Smooth muscle cell (in vitro differentiated cells): ENCODE measurements around the gene TPX2. TPM values are rescaled to one million over a fixed set of nuclear protein-coding genes. Genes with fewer than 3 reads are reported as not detected.

Source experiments
- DNase-seq: peaks from one replicate; lab custom pipeline; 2025; ENCODE audit not compliant: unreplicated experiment; lab: John Stamatoyannopoulos, UW
- H2AFZ ChIP-seq: fragments of 200-600 bp; sonication (generic); 2 replicates; pipeline ENCODE4 v1.6.0; 2016; ENCODE audit warnings: antibody characterized with exemption, low read depth, mild to moderate bottlenecking
- H3F3A ChIP-seq: fragments of 200-600 bp; sonication (generic); 2 replicates; pipeline ENCODE4 v1.6.0; 2017; ENCODE audit warnings: antibody characterized with exemption, low read depth
- H3K27ac ChIP-seq: fragments of 200-600 bp; sonication (generic); 2 replicates; pipeline ENCODE4 v1.5.1; 2016; ENCODE audit warnings: low read depth, mild to moderate bottlenecking
- H3K27me3 ChIP-seq: fragments of 200-600 bp; sonication (generic); 2 replicates; pipeline ENCODE4 v1.6.1; 2016; ENCODE audit warnings: low read depth, mild to moderate bottlenecking
- H3K36me3 ChIP-seq: fragments of 200-600 bp; sonication (generic); 2 replicates; pipeline ENCODE4 v1.5.1; 2016; ENCODE audit warnings: low read depth
- H3K4me1 ChIP-seq: fragments of 200-600 bp; sonication (generic); 2 replicates; pipeline ENCODE4 v1.5.1; 2016; ENCODE audit warnings: low read depth
- H3K4me2 ChIP-seq: fragments of 200-600 bp; sonication (generic); 2 replicates; pipeline ENCODE4 v1.6.0; 2016; ENCODE audit warnings: mild to moderate bottlenecking
- H3K4me3 ChIP-seq: fragments of 200-600 bp; sonication (generic); 2 replicates; pipeline ENCODE4 v1.5.1; 2016; ENCODE audit warnings: mild to moderate bottlenecking
- H3K79me2 ChIP-seq: fragments of 200-600 bp; sonication (generic); 2 replicates; pipeline ENCODE4 v1.6.0; 2016; ENCODE audit warnings: low read depth, mild to moderate bottlenecking
- H3K9ac ChIP-seq: fragments of 200-600 bp; sonication (generic); 2 replicates; pipeline ENCODE4 v1.6.0; 2016; ENCODE audit warnings: low read depth
- H3K9me3 ChIP-seq: fragments of 200-600 bp; sonication (generic); replicated peaks from 2 replicates; pipeline ENCODE4 v1.5.1; 2016; ENCODE audit warnings: low read depth
- H4K20me1 ChIP-seq: fragments of 200-600 bp; sonication (generic); 2 replicates; pipeline ENCODE4 v1.6.0; 2016; ENCODE audit warnings: low read depth
- CTCF ChIP-seq: fragments of 200-600 bp; sonication (generic); IDR thresholded peaks from 2 replicates; pipeline ENCODE4 v1.5.1; 2017; ENCODE audit warnings: borderline replicate concordance, mild to moderate bottlenecking, antibody characterized with exemption; ENCODE audit not compliant: insufficient read depth, poor library complexity, severe bottlenecking
- WGBS: methylation state at CpG from one replicate; pipeline ENCODE4 v1.1.7; 2016; ENCODE audit warnings: low lambda C conversion rate; 5-methylcytosine and 5-hydroxymethylcytosine counted together
- polyA plus RNA-seq: library from polyadenylated mRNA; unstranded; fragments of >200 nt; fragmentation: Nextera tagmentation; extraction: Ambion mirVana; gene quantifications from 2 replicates; pipeline ENCODE4 v1.2.1, GENCODE V29; 2016
- total RNA-seq: library from RNA; depleted of rRNA; stranded (reverse); fragments of >200 nt; gene quantifications from 2 replicates; pipeline ENCODE4 v1.2.3, GENCODE V29; 2014

TPX2 gene
- total and polyA plus RNA-seq, 2 experiments from 2014 or later: 21.7 to 24.5 TPM

DNA sequence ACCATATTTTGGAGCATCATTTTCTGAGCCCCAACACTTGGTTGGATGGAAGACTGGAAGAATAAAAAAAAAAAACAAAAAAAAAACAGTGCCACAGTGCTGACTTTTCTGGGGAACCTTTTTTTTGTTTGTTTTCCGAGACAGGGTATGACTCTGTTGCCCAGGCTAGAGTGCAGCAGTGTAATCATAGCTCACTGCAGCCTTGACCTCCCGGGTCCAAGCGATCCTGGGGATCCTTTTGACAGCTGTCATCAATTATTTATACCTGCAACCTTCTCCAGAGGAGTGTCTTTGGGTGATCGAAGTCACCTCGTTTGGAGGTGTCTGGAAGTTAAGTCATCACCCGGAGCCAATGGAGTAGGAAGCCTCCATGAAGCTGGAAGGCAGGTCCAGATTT is 7.8 kb upstream of the TPX2 start:
- no peak overlapping the region for H3K27ac ChIP-seq
- no peak for DNase-seq
- H3K4me3 ChIP-seq: no peak overlapping the region
- WGBS: 93% methylated on average over 6 of the region's 6 CpGs
- no peaks in the 10 kb centered on the region for H4K20me1 ChIP-seq
- TF ChIP-seq CTCF: no peak
- no peaks in the 10 kb centered on the region for H3K9me3 ChIP-seq
- no peak overlapping the region for H3K9ac ChIP-seq
- no peaks in the 10 kb centered on the region for H3K79me2 ChIP-seq
- no peaks in the 10 kb centered on the region for H3K4me1 ChIP-seq
- H3K4me2 ChIP-seq: peak overlapping the region; percentile 10
- no peaks in the 10 kb centered on the region for H3K36me3 ChIP-seq
- H2AFZ ChIP-seq: peak overlapping the region; percentile 14
- peaks cover 7% of the 10 kb centered on the region for H3F3A ChIP-seq
- no peaks in the 10 kb centered on the region for H3K27me3 ChIP-seq

GRCh38 chr20:31739550-31739977 is 474 bp downstream of the TPX2 start:
- Histone ChIP-seq H4K20me1 (no peaks in the 10 kb centered on the region), H3K27ac (peak overlapping the region; percentile 52), H3K4me3 (peak overlapping the region; percentile 77), H2AFZ (peak overlapping the region; percentile 93), H3K79me2 (peaks cover 49% of the 10 kb centered on the region), H3K9me3 (no peaks in the 10 kb centered on the region), H3K27me3 (no peaks in the 10 kb centered on the region), H3K4me1 (peaks cover 11% of the 10 kb centered on the region), H3K36me3 (no peaks in the 10 kb centered on the region), H3K9ac (peak overlapping the region; percentile 72), H3F3A (no peaks in the 10 kb centered on the region), H3K4me2 (peak overlapping the region; percentile 94)
- TF ChIP-seq CTCF: no peak
- WGBS: under 1% methylated on average over 11 of the region's 11 CpGs
- DNase-seq: no peak

DNA sequence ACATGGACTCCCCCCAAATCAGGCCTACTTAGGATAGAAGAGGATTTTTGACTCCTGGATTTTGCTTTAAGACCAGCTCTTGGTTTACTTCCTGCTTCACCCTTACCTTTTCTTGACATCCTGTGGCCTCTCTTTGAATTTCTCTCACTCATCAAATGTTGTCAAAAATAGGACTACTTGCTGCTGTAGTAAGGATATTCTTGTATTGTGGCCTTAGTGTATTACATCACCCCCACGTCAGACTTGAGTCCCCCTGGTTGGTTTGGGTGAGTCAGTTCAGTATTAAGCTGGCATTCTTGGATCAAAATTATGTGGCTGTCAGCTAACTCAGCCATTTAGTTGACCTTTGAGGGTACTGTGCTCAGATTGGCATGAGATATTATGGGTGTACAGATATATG is 1.1 kb downstream of the TPX2 start:
- no peak for TF ChIP-seq CTCF
- peak overlapping the region; percentile 93 for H2AFZ ChIP-seq
- no peaks in the 10 kb centered on the region for H4K20me1 ChIP-seq
- H3K27me3 ChIP-seq: no peaks in the 10 kb centered on the region
- H3K9me3 ChIP-seq: no peaks in the 10 kb centered on the region
- peaks cover 55% of the 10 kb centered on the region for H3K79me2 ChIP-seq
- peak overlapping the region; percentile 77 for H3K4me3 ChIP-seq
- WGBS: 9% methylated on average over 1 of the region's 1 CpG
- no peaks in the 10 kb centered on the region for H3F3A ChIP-seq
- no peaks in the 10 kb centered on the region for H3K36me3 ChIP-seq
- peak overlapping the region; percentile 10 for H3K9ac ChIP-seq
- H3K27ac ChIP-seq: peak overlapping the region; percentile 52
- H3K4me1 ChIP-seq: peaks cover 11% of the 10 kb centered on the region
- no peak for DNase-seq
- H3K4me2 ChIP-seq: peak overlapping the region; percentile 94

DNA sequence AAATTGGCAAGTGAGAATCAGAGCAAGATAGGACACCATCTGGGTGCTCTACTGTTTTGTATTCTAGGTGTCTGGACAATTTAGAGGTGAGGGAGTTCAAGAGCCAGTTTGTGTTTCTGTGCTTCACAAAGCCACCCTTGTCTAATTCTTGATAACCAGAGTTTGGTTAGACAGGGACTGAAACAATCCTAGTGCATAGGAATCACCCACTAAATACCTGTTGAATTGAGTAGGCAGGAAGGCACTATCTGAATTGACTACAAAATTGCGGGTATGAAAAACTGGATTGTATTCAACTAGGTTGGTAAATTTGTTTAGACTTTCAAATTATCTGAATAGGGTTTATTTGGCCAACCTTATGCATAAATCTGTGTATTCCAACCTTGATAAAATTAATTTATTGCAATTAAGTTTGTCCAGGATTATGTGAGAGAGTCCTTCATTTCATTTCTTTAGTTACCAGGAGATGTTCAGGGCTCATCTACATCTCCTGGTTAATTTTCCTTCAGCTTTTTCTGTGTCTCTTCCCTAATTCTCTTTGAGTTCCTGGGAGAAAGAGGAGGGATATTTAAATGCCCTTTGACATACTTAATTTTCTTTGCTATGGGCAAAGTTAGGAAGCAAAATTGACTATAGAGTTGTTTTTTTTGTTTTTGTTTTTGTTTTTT is 1.7 kb downstream of the TPX2 start:
- Histone ChIP-seq H3K27ac (no peak overlapping the region), H3K4me3 (peak overlapping the region; percentile 77)

More for the DNA sequence above, 1.7 kb downstream of the TPX2 start:
- no peak overlapping the region for H2AFZ ChIP-seq
- DNase-seq: no peak
- H3K79me2 ChIP-seq: peaks cover 61% of the 10 kb centered on the region
- H3K27me3 ChIP-seq: no peaks in the 10 kb centered on the region
- H3F3A ChIP-seq: no peaks in the 10 kb centered on the region
- H3K36me3 ChIP-seq: no peaks in the 10 kb centered on the region
- peak overlapping the region; percentile 10 for H3K9ac ChIP-seq
- no peaks in the 10 kb centered on the region for H3K9me3 ChIP-seq
- H3K4me1 ChIP-seq: peaks cover 11% of the 10 kb centered on the region
- no peaks in the 10 kb centered on the region for H4K20me1 ChIP-seq
- WGBS: 90% methylated on average over 1 of the region's 1 CpG
- H3K4me2 ChIP-seq: peak overlapping the region; percentile 94
- no peak for TF ChIP-seq CTCF
